ENCODE results near the gene GOLGA5. TPM values are rescaled to one million over a fixed set of nuclear protein-coding genes. Genes with fewer than 3 reads are reported as not detected.
"Not testable (repeated sequence)": the region's sequence is repeated elsewhere in the genome, so short reads cannot be mapped to it uniquely, and the experiment has no call there.

The GOLGA5 gene
- polyA plus RNA-seq (2012; ENCODE audit: low read depth, missing spikeins) = 14.9 TPM

- FAIRE-seq (peak; percentile 100), DNase-seq (ENCODE audit: insufficient read length, low spot score) (peak; percentile 82)
- TF ChIP-seq TAF1 (IDR thresholded peaks at IDR 0.05; ENCODE audit: low read depth, low read length) = peak; percentile 66; the same call in 1 of the 2 replicates
- TF ChIP-seq SPI1 (IDR thresholded peaks at IDR 0.05; ENCODE audit: low read depth, low read length) = peak; percentile 15; the same call in 1 of the 2 replicates
- no peak for TF ChIP-seq POU2F2 (IDR thresholded peaks at IDR 0.05; ENCODE audit: low read depth, low read length)
- TF ChIP-seq PAX5 (IDR thresholded peaks at IDR 0.05; ENCODE audit: insufficient read depth, low read length, severe bottlenecking) = no peak
- TF ChIP-seq POLR2AphosphoS5 (IDR thresholded peaks at IDR 0.05; ENCODE audit: low read depth, low read length) = peak; percentile 74
- peak; percentile 77 for TF ChIP-seq POLR2A (IDR thresholded peaks at IDR 0.05; ENCODE audit: low read depth, low read length)
Observed at GRCh38 chr14:92793709-92794546, at the start of gene GOLGA5. GOLGA5 (plus strand) TSS chr14:92794305; CDS start chr14:92797438, 3,133 bp downstream.

- no peak for TF ChIP-seq POLR2A (IDR thresholded peaks at IDR 0.05; ENCODE audit: low read depth, low read length)
- no peak for TF ChIP-seq POU2F2 (IDR thresholded peaks at IDR 0.05; ENCODE audit: low read depth, low read length)
- no peak for TF ChIP-seq SPI1 (IDR thresholded peaks at IDR 0.05; ENCODE audit: low read depth, low read length)
- no peak for TF ChIP-seq POLR2AphosphoS5 (IDR thresholded peaks at IDR 0.05; ENCODE audit: low read depth, low read length)
- TF ChIP-seq TAF1 (IDR thresholded peaks at IDR 0.05; ENCODE audit: low read depth, low read length) = no peak
- TF ChIP-seq PAX5 (IDR thresholded peaks at IDR 0.05; ENCODE audit: insufficient read depth, low read length, severe bottlenecking) = no peak
- FAIRE-seq (no peak), DNase-seq (ENCODE audit: insufficient read length, low spot score) (no peak)
Observed at GRCh38 chr14:92747701-92748258, 46.3 kb upstream of the GOLGA5 start.

GRCh38 chr14:92748259-92749016 is 45.7 kb upstream of the GOLGA5 start, which contains the start of gene LGMN:
LGMN (minus strand) TSS chr14:92748627; CDS start chr14:92732786, 15,841 bp downstream.
- no peak for TF ChIP-seq SPI1 (IDR thresholded peaks at IDR 0.05; ENCODE audit: low read depth, low read length)
- peak; percentile 81 for TF ChIP-seq POLR2AphosphoS5 (IDR thresholded peaks at IDR 0.05; ENCODE audit: low read depth, low read length)
- peak; percentile 77 for TF ChIP-seq POLR2A (IDR thresholded peaks at IDR 0.05; ENCODE audit: low read depth, low read length)
- no peak for TF ChIP-seq PAX5 (IDR thresholded peaks at IDR 0.05; ENCODE audit: insufficient read depth, low read length, severe bottlenecking)
- TF ChIP-seq POU2F2 (IDR thresholded peaks at IDR 0.05; ENCODE audit: low read depth, low read length) = peak; percentile 57
- peak; percentile 65 for TF ChIP-seq TAF1 (IDR thresholded peaks at IDR 0.05; ENCODE audit: low read depth, low read length)
- DNase-seq (ENCODE audit: insufficient read length, low spot score) = peak; percentile 82
- peak; percentile 96 for FAIRE-seq

GRCh38 chr14:92750222-92750728 is 43.8 kb upstream of the GOLGA5 start:
- peak; percentile 63; the same call in 1 of the 2 replicates for TF ChIP-seq POLR2AphosphoS5 (IDR thresholded peaks at IDR 0.05; ENCODE audit: low read depth, low read length)
- TF ChIP-seq POLR2A (IDR thresholded peaks at IDR 0.05; ENCODE audit: low read depth, low read length) = peak; percentile 62; the same call in 1 of the 2 replicates
- not testable (repeated sequence) for DNase-seq (ENCODE audit: insufficient read length, low spot score)
- FAIRE-seq = peak; percentile 51

- FAIRE-seq (peak; percentile 57), DNase-seq (ENCODE audit: insufficient read length, low spot score) (no peak)
- TF ChIP-seq POU2F2 (IDR thresholded peaks at IDR 0.05; ENCODE audit: low read depth, low read length) (no peak), TAF1 (IDR thresholded peaks at IDR 0.05; ENCODE audit: low read depth, low read length) (no peak), PAX5 (IDR thresholded peaks at IDR 0.05; ENCODE audit: insufficient read depth, low read length, severe bottlenecking) (no peak), SPI1 (IDR thresholded peaks at IDR 0.05; ENCODE audit: low read depth, low read length) (no peak), POLR2A (IDR thresholded peaks at IDR 0.05; ENCODE audit: low read depth, low read length) (no peak), POLR2AphosphoS5 (IDR thresholded peaks at IDR 0.05; ENCODE audit: low read depth, low read length) (no peak)
Observed at GRCh38 chr14:92750994-92751400, 43.1 kb upstream of the GOLGA5 start.

GRCh38 chr14:92751819-92752218 is 42.3 kb upstream of the GOLGA5 start:
- DNase-seq (ENCODE audit: insufficient read length, low spot score) (no peak), FAIRE-seq (peak; percentile 84)
- no peak for TF ChIP-seq POLR2A (IDR thresholded peaks at IDR 0.05; ENCODE audit: low read depth, low read length)
- TF ChIP-seq SPI1 (IDR thresholded peaks at IDR 0.05; ENCODE audit: low read depth, low read length) = no peak
- TF ChIP-seq POLR2AphosphoS5 (IDR thresholded peaks at IDR 0.05; ENCODE audit: low read depth, low read length) = no peak
- no peak for TF ChIP-seq POU2F2 (IDR thresholded peaks at IDR 0.05; ENCODE audit: low read depth, low read length)
- no peak for TF ChIP-seq TAF1 (IDR thresholded peaks at IDR 0.05; ENCODE audit: low read depth, low read length)
- TF ChIP-seq PAX5 (IDR thresholded peaks at IDR 0.05; ENCODE audit: insufficient read depth, low read length, severe bottlenecking) = no peak

- DNase-seq (ENCODE audit: insufficient read length, low spot score) (no peak), FAIRE-seq (no peak)
- TF ChIP-seq SPI1 (IDR thresholded peaks at IDR 0.05; ENCODE audit: low read depth, low read length) = no peak
- TF ChIP-seq TAF1 (IDR thresholded peaks at IDR 0.05; ENCODE audit: low read depth, low read length) = no peak
- no peak for TF ChIP-seq POLR2A (IDR thresholded peaks at IDR 0.05; ENCODE audit: low read depth, low read length)
- no peak for TF ChIP-seq POU2F2 (IDR thresholded peaks at IDR 0.05; ENCODE audit: low read depth, low read length)
- TF ChIP-seq POLR2AphosphoS5 (IDR thresholded peaks at IDR 0.05; ENCODE audit: low read depth, low read length) = no peak
- no peak for TF ChIP-seq PAX5 (IDR thresholded peaks at IDR 0.05; ENCODE audit: insufficient read depth, low read length, severe bottlenecking)
Observed at GRCh38 chr14:92753250-92753649, 40.9 kb upstream of the GOLGA5 start.

- FAIRE-seq (no peak), DNase-seq (ENCODE audit: insufficient read length, low spot score) (no peak)
- no peak for TF ChIP-seq POLR2AphosphoS5 (IDR thresholded peaks at IDR 0.05; ENCODE audit: low read depth, low read length)
- TF ChIP-seq SPI1 (IDR thresholded peaks at IDR 0.05; ENCODE audit: low read depth, low read length) = no peak
- no peak for TF ChIP-seq POU2F2 (IDR thresholded peaks at IDR 0.05; ENCODE audit: low read depth, low read length)
- no peak for TF ChIP-seq TAF1 (IDR thresholded peaks at IDR 0.05; ENCODE audit: low read depth, low read length)
- no peak for TF ChIP-seq PAX5 (IDR thresholded peaks at IDR 0.05; ENCODE audit: insufficient read depth, low read length, severe bottlenecking)
- no peak for TF ChIP-seq POLR2A (IDR thresholded peaks at IDR 0.05; ENCODE audit: low read depth, low read length)
Observed at GRCh38 chr14:92754966-92755365, 39.1 kb upstream of the GOLGA5 start.

Data from GM12891 (cell line).